GM18502 (cell line): ENCODE results near the gene EYS.

Source experiments
- ATAC-seq: cut with Tn5 transposase; IDR thresholded peaks from one replicate; pipeline ENCODE4 v1.9.1; 2021; ENCODE audit warnings: mild to moderate bottlenecking; ENCODE audit not compliant: unreplicated experiment, poor library complexity

The EYS gene

DNA sequence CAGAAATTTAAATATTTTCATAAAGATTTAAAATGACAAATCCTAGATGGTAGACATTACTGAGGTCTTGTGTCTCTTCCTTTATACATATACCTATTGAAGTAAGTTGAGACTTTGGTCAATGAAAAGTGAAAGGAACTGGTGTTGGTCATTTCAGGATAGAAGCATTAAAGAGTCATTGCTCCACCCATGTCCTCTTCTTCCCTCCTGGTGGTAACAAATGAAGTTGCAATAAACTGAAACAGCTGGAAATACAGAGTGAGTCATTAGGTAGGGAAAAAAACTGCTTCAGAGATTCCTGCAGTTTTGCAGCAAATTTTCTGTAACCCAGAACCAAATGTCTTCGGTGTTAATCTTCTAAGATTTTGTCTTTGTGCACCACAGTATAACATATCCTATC, 448.0 kb downstream of the EYS start:
- ATAC-seq = no peak

DNA sequence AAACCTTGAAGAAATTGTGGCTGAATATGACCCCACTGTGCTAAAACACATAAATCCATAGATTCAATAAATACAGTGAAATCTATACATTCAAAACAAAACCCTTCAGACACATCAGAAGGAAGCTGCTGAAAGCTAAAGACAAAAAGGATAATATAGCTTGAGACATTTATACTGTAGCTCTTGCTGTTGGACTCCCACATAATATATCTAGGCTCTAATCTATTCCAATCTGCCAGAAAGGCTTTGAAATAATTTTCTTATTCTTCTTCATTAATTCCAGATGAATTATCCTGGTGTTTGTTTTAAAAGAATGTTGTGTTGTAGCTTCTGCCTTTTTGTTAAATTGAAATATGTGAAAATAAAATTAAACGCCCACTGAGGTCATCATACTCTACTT, 454.0 kb downstream of the EYS start:
- no peak for ATAC-seq

DNA sequence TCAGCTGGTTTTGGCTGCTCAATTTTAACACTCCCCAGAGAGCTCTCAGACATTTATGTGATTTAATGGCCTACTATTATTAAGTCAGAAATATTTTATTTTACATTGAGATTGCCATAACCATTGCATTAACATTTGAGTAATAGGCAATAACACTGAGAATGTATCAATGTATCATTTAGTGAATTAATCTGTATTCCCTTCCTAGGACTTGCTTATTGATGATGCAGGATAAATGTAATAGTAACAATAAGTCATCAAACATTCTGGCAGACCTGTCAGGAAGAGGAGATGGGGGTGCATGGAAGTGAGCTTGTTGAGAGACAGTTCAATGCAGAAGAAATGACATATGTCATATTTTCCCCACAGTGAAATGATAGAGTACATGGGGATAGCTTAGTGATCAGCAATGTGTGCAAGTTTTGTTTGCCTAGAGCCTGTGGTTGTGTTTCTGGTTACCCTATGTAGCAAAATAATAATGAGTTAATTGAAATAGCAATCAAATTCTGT, 458.9 kb downstream of the EYS start:
- ATAC-seq = no peak

DNA sequence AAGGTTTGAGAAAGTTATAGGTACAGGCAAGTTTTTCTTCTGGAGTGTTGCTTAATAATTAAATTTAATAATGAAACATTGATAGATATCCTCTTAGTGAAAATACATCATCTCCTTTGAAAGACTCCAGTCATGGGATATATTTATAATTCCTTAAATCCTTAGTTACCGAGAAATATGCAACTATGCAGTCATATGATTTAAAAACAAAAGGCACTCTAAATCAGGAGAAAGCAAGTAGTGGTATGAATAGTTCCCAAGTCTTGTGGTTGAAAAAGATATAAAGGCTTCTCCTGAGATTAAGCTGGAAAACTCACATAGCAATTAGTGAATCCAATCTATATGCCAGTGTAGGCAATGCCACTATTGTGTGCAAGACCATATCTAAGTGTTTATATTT, 475.4 kb downstream of the EYS start:
- no peak for ATAC-seq

- no peak for ATAC-seq
Observed at GRCh38 chr6:65229825-65230224, 477.2 kb downstream of the EYS start.

GRCh38 chr6:65221153-65221552, 485.9 kb downstream of the EYS start:
- no peak for ATAC-seq

GRCh38 chr6:65202738-65203137, 504.3 kb downstream of the EYS start:
- ATAC-seq = no peak

DNA sequence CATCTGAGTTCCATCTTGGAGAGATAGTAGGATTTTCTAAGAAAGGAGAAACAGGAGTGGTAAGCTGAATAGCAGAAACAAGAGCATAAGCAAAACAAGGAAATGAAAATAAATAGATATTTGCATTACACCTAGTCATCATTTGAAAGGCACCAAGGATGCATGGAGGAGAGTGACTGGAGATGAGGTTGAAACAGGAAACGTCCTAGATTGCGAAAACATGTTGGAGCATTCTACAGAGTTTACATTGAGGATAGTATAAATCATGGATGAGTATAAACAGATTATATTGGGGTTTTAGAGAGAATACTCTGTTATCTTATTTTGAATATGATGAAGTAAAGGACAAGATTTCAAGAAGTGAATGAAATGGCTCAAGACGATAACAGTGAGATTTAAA, 507.3 kb downstream of the EYS start:
- ATAC-seq = no peak

DNA sequence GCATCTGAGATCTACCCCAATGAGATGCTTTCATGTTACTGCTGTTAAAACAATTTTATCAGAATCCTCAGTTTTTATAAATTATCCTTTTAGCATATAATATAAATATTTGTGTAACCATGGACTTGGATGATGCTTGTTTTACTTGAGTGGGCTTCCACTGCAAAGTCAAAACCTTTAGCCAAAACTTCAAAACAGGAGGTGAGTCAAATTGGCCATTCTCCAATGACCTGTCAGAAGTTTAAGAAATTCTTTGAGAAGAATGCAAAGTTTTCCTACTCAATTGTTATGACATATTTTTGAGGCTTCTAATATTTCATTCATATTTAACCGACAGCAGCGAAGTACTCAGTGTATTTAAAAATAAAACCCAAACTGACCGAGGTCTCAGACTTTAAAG, 507.9 kb downstream of the EYS start:
- ATAC-seq = no peak

- no peak for ATAC-seq
Observed at GRCh38 chr6:65191471-65191870, 515.6 kb downstream of the EYS start.

- no peak for ATAC-seq
Observed at GRCh38 chr6:65189236-65189881, 517.7 kb downstream of the EYS start.

GRCh38 chr6:65186826-65187225, 520.2 kb downstream of the EYS start:
- ATAC-seq = no peak

DNA sequence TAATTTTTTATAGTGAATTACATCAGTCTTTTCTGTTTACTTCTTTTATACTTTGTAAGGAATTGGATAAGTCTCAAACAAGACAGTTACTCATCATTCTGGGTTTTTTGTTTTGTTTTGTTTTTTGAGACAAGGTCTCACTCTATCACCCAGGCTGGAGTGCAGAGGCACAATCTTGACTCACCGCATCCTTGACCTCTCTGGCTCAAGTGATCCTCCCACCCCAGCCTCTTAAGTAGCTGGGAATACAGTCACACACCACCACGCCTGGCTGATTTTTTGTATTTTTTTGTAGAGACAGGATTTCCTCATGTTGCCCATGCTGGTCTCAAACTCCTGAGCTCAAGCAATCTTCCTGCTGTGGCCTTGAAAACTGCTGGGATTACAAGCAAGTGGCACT, 524.3 kb downstream of the EYS start:
- ATAC-seq = no peak

DNA sequence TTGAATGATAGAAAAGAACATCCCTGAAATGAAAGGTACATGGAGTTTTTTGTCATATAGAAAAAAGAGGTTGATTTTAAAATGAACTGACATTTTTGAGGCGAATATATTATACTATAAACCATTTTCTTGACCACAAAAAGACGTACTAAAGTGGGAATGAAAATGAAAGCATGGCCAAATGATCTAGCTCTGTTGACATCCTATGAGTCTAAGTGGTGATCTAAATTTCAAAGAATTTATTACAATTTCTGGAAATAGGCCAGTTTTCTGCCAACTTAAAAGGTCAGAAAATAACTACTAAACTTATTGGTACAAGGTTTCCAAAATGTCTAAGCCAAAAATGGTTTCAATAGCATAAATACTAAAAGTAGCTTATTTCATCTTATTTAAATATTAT, 536.8 kb downstream of the EYS start:
- no peak for ATAC-seq

GRCh38 chr6:65161661-65162060, 545.4 kb downstream of the EYS start:
- no peak for ATAC-seq

DNA sequence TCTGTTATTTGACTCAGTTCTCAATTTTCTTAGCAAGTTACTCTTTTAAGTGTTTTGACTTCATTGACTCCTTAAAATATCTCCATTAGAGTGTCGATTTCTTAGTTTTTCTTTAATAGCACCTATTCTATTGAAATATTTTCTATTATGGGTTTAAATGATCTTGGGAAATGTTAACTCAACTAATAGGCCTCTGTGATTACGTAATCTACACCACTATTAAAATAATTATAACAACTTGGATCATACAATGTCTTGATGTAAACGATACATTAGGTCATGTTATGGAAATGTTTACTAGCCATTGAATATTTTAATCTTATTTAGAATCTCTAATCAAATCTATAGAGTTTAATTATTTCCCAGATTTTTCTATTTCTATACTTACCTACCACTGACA, 550.0 kb downstream of the EYS start:
- ATAC-seq = no peak

- ATAC-seq = no peak
Observed at GRCh38 chr6:65155083-65155482, 551.9 kb downstream of the EYS start.

GRCh38 chr6:65149841-65150240, 557.2 kb downstream of the EYS start:
- ATAC-seq = no peak

DNA sequence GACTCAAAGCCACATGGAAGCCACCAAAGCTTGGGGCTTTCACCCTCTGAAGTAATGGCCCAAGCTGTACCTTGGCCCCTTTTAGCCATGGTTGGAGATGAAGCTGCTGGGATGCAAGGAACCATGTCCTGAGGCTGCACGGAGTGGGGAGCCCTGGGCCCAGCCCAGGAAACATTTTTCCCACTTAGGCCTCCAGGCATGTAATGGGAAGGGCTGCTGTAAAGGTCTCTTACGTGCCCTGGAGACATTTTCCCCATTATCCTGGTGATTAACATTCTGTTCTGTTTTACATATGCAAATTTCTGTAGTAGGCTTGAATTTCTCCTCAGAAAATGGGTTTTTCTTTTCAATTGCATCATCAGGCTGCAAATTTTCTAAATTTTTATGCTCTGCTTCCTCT, 558.2 kb downstream of the EYS start:
- no peak for ATAC-seq

- ATAC-seq = no peak
Observed at GRCh38 chr6:65135567-65135966, 571.5 kb downstream of the EYS start.

DNA sequence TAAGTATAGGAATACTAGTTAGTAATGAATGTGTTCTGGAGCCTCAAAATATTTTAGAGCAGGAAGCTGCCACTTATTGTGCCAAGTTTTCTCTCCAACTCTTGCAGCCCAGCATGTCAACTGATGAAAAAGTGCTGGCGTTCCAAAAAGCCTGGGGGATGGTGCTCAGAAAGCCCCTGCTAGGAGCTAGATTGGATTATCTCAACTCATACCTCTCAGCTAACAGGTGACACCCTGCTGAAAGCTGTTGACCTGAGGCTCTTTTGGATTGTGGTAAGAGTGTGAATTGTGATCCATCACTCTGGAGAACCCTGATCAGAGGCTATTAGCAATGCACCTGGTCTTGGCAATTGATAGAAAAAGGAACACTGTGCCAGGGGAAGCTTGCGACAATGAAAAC, 580.4 kb downstream of the EYS start:
- ATAC-seq = no peak

DNA sequence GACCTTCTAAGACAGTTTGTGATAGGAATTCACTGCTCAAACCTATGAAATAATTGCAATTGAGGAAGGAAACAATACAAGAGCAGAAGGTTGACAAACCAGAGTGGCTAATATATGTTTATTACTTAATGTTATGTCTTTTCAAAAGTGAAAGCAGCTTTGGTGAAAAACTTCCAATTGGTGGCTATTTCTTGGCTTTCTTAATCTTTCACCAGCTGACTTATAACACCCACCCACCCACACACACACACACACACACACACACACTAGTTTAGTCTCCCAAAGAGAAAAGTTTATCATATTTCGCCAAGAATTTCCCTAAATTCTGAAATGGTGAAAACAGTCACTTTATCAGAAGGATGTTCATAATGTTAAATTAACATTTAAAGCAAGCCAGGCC, 583.5 kb downstream of the EYS start:
- ATAC-seq = no peak
